HG03457 (cell line): ENCODE results near the gene MR1.

Experiments
- ATAC-seq: cut with Tn5 transposase; IDR thresholded peaks from one replicate; pipeline ENCODE4 v1.9.1; 2021; ENCODE audit warnings: moderate number of reproducible peaks; ENCODE audit not compliant: unreplicated experiment

The MR1 gene

GRCh38 chr1:181105134-181106021 is 71.6 kb downstream of the MR1 start:
- peak; percentile 46 for ATAC-seq

- ATAC-seq = no peak
These were observed 72.2 kb downstream of the MR1 start for GRCh38 chr1:181106022-181106312.

DNA sequence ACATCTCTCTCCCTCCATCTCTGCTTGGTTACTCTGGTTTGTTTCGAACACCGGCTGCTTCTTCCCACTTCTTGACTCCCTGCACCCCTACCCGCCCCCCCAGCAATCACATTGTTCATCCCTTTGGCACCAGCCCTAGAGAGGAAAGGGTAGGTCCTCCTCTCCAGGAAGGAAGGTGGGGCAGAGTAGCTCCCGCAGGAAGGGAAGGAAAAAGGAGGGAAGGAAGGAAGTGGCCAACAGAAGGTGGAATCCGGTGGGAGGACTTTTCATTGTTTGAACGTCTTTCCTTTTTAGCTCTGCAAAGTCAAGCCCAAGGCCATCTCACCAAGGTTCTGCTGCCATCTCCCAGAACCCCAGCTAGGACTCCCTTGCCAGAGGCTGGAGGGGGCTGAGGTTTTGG is 72.7 kb downstream of the MR1 start:
- no peak for ATAC-seq

GRCh38 chr1:181107711-181108110 is 73.9 kb downstream of the MR1 start:
- ATAC-seq = no peak

- no peak for ATAC-seq
These were observed 74.6 kb downstream of the MR1 start for GRCh38 chr1:181108304-181108867.

- ATAC-seq = no peak
These were observed 76.2 kb downstream of the MR1 start for GRCh38 chr1:181110013-181110412.
